Activated CD4-positive, alpha-beta T cell treated with anti-CD3 and anti-CD28 coated beads, Interleukin-2, amount 10 ng/mL, durations not matched to agents 24 days and 14 days (primary cell): ENCODE results near the gene VEPH1. TPM values are rescaled to one million over a fixed set of nuclear protein-coding genes. Genes with fewer than 3 reads are reported as not detected.
"Not testable (repeated sequence)": the region's sequence is repeated elsewhere in the genome, so short reads cannot be mapped to it uniquely, and the experiment has no call there.

Experiments
- DNase-seq: peaks from one replicate; pipeline ENCODE4 v3.0.0; 2022
- H3K27ac Mint-ChIP-seq: one replicate; pipeline ENCODE4 v1.8.0; 2022; ENCODE audit warnings: mild to moderate bottlenecking, mixed read lengths
- H3K27me3 Mint-ChIP-seq: one replicate; pipeline ENCODE4 v1.8.0; 2022; ENCODE audit warnings: mixed read lengths
- H3K36me3 Mint-ChIP-seq: one replicate; pipeline ENCODE4 v1.8.0; 2022; ENCODE audit warnings: low read depth, mild to moderate bottlenecking, mixed read lengths
- H3K4me1 Mint-ChIP-seq: one replicate; pipeline ENCODE4 v1.8.0; 2021; ENCODE audit warnings: mixed read lengths
- H3K4me3 Mint-ChIP-seq: one replicate; pipeline ENCODE4 v1.8.0; 2022; ENCODE audit warnings: mild to moderate bottlenecking, moderate library complexity, mixed read lengths
- H3K9me3 Mint-ChIP-seq: one replicate; pipeline ENCODE4 v1.8.0; 2021; ENCODE audit warnings: mixed read lengths
- intact Hi-C: fragments of 100-400 bp; cut with micrococcal nuclease; formaldehyde crosslinking; loops from one replicate; pipeline ENCODE4 v1.15.1; 2023
- total RNA-seq: library from RNA; stranded (reverse); gene quantifications from 2 replicates; pipeline ENCODE4 v1.2.3, GENCODE V29; 2022

VEPH1 gene
- total RNA-seq, 1 donor from 2014 or later = not detected

- Mint-ChIP-seq H3K27me3 (no peaks in the 10 kb centered on the region), H3K27ac (no peak overlapping the region), H3K4me1 (no peaks in the 10 kb centered on the region), H3K9me3 (peaks cover 3% of the 10 kb centered on the region), H3K4me3 (no peak overlapping the region), H3K36me3 (no peaks in the 10 kb centered on the region)
- no peak for DNase-seq
- intact Hi-C loops = no loop called here
These were observed 155.5 kb downstream of the VEPH1 start for GRCh38 chr3:157347577-157348303.

- Mint-ChIP-seq H3K4me3 (no peak overlapping the region), H3K27ac (no peak overlapping the region), H3K4me1 (no peaks in the 10 kb centered on the region), H3K27me3 (no peaks in the 10 kb centered on the region), H3K9me3 (no peaks in the 10 kb centered on the region), H3K36me3 (no peaks in the 10 kb centered on the region)
- no peak for DNase-seq
- intact Hi-C loops = no loop called here
These were observed 166.8 kb downstream of the VEPH1 start for GRCh38 chr3:157336252-157337009.

- no peaks in the 10 kb centered on the region for H3K27me3 Mint-ChIP-seq
- no peaks in the 10 kb centered on the region for H3K36me3 Mint-ChIP-seq
- no peaks in the 10 kb centered on the region for H3K4me1 Mint-ChIP-seq
- H3K9me3 Mint-ChIP-seq = no peaks in the 10 kb centered on the region
- H3K27ac Mint-ChIP-seq = no peak overlapping the region
- DNase-seq = no peak
- intact Hi-C loops = no loop called here
- no peak overlapping the region for H3K4me3 Mint-ChIP-seq
These were observed 167.8 kb downstream of the VEPH1 start for GRCh38 chr3:157335233-157336076.

DNA sequence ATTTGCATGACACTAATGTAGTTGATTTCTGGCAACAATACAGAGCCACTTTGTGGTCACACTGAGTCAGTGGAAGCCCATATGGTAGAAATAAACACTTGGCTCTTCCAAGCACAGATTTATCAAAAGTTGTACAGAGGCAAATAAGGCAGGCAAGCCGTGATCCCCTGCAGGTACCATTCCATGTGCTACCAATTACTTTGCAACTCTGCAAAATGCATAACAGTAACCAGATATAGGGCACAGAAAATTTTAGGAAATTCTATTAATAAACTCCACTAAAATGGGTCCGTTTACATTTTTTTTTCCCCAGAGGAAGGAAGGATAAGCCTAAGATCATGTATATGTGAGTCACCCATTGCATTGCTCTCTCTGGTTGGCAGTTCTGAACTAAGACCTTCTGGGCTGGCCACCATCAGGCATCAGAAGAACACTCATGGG, 169.6 kb downstream of the VEPH1 start:
- no peaks in the 10 kb centered on the region for H3K9me3 Mint-ChIP-seq
- no peaks in the 10 kb centered on the region for H3K27me3 Mint-ChIP-seq
- intact Hi-C loops = no loop called here
- no peak overlapping the region for H3K4me3 Mint-ChIP-seq
- DNase-seq = no peak
- no peaks in the 10 kb centered on the region for H3K4me1 Mint-ChIP-seq
- no peak overlapping the region for H3K27ac Mint-ChIP-seq
- no peaks in the 10 kb centered on the region for H3K36me3 Mint-ChIP-seq

- intact Hi-C loops = no loop called here
- no peaks in the 10 kb centered on the region for H3K9me3 Mint-ChIP-seq
These were observed 173.0 kb downstream of the VEPH1 start for GRCh38 chr3:157330206-157330605.

DNA sequence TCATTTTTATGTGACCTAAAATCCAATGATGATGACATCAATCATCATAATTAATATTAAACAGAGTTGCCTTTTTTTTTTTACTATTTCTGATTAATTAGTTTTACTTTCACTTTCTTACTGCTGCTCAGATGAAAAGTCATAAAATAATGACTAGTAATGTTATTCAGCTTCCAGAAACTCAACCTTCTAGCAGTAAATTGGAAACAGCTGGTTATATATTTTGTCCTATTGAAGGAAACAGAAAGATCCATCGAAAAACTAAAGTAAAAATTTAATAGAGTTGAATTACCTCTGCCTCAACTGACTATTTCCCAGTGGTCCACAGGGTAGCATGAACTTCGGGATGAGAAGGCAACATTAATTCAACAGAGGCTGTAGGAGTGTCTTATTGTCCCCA, 173.7 kb downstream of the VEPH1 start:
- no peaks in the 10 kb centered on the region for H3K27me3 Mint-ChIP-seq
- no peaks in the 10 kb centered on the region for H3K36me3 Mint-ChIP-seq
- DNase-seq = no peak
- H3K4me3 Mint-ChIP-seq = no peak overlapping the region
- intact Hi-C loops = no loop called here
- H3K27ac Mint-ChIP-seq = no peak overlapping the region
- no peaks in the 10 kb centered on the region for H3K4me1 Mint-ChIP-seq
- no peaks in the 10 kb centered on the region for H3K9me3 Mint-ChIP-seq

More at GRCh38 chr3:157330206-157330605, 173.0 kb downstream of the VEPH1 start:
- no peak overlapping the region for H3K27ac Mint-ChIP-seq
- H3K4me3 Mint-ChIP-seq = no peak overlapping the region
- no peak for DNase-seq
- no peaks in the 10 kb centered on the region for H3K4me1 Mint-ChIP-seq
- H3K36me3 Mint-ChIP-seq = no peaks in the 10 kb centered on the region
- H3K27me3 Mint-ChIP-seq = no peaks in the 10 kb centered on the region

GRCh38 chr3:157327837-157328236, 175.4 kb downstream of the VEPH1 start:
- no peak for DNase-seq
- H3K27ac Mint-ChIP-seq = no peak overlapping the region
- intact Hi-C loops = no loop called here
- no peaks in the 10 kb centered on the region for H3K36me3 Mint-ChIP-seq
- H3K4me1 Mint-ChIP-seq = no peaks in the 10 kb centered on the region
- H3K4me3 Mint-ChIP-seq = no peak overlapping the region
- no peaks in the 10 kb centered on the region for H3K9me3 Mint-ChIP-seq
- no peaks in the 10 kb centered on the region for H3K27me3 Mint-ChIP-seq

DNA sequence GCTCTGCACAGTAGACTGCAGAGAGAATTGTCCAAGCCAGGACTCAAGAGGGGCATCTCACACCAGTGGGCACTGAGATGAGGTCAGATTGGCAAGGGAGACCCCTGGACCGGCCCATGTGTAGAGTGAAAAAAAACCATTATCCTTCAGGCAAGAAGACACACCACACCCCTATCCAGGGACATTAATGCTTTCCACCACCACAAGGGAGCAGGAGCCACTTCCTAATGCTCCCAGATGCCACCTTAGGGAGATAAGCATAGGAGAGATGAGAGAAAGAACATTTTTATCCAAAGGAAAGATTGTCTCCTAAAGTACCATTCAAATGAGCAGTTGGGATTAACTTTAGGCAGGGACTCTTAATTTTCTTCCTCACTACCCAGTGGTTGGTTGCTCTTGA, 176.2 kb downstream of the VEPH1 start:
- intact Hi-C loops = no loop called here
- no peaks in the 10 kb centered on the region for H3K27me3 Mint-ChIP-seq
- H3K9me3 Mint-ChIP-seq = no peaks in the 10 kb centered on the region
- no peak for DNase-seq
- no peaks in the 10 kb centered on the region for H3K36me3 Mint-ChIP-seq
- no peak overlapping the region for H3K27ac Mint-ChIP-seq
- H3K4me1 Mint-ChIP-seq = no peaks in the 10 kb centered on the region
- H3K4me3 Mint-ChIP-seq = no peak overlapping the region

DNA sequence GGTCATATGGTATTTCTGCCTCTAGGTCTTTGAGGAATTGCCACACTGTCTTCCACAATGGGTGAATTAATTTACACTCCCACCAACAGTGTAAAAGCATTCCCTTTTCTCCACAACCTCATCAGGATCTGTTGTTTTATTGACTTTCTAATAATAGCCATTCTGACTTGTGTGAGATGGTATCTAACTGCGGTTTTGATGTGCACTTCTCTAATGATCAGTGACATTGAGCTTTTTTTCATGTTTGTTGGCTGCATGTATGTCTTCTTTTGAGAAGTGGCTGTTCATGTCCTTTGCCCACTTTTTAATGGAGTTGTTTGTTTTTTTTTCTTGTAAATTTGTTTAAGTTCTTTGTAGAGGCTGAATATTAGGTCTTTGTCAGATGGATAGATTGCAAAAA, 178.3 kb downstream of the VEPH1 start:
- H3K4me1 Mint-ChIP-seq, H3K27me3 Mint-ChIP-seq, intact Hi-C loops, H3K27ac Mint-ChIP-seq, H3K9me3 Mint-ChIP-seq, DNase-seq, H3K4me3 Mint-ChIP-seq, H3K36me3 Mint-ChIP-seq: not testable (repeated sequence)

DNA sequence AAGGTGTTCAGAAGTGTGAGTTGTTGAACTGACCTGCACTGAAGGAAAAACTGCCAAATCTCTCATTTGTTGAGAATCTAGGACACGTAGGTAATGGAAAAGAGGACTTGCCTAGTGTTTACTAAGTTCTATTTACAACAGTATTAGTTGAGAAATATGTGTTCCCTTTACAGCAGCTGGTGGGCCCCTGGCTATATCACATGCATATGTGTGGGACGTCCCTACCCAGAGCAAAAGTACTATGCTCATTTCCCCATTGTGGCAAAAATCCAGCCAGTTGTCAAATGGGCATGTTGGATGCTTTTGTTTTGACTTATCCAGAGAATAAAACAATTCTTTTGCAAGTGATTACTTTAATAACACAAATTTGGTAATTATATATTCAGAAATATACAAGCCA, 179.9 kb downstream of the VEPH1 start:
- Mint-ChIP-seq H3K27ac (no peak overlapping the region), H3K27me3 (no peaks in the 10 kb centered on the region), H3K36me3 (no peaks in the 10 kb centered on the region), H3K4me1 (no peaks in the 10 kb centered on the region), H3K4me3 (no peak overlapping the region), H3K9me3 (no peaks in the 10 kb centered on the region)
- DNase-seq = no peak
- intact Hi-C loops = no loop called here

- H3K4me3 Mint-ChIP-seq = no peak overlapping the region
- H3K36me3 Mint-ChIP-seq = no peaks in the 10 kb centered on the region
- intact Hi-C loops = no loop called here
- H3K4me1 Mint-ChIP-seq = no peaks in the 10 kb centered on the region
- no peaks in the 10 kb centered on the region for H3K27me3 Mint-ChIP-seq
- no peak for DNase-seq
- H3K27ac Mint-ChIP-seq = no peak overlapping the region
- no peaks in the 10 kb centered on the region for H3K9me3 Mint-ChIP-seq
These were observed 183.5 kb downstream of the VEPH1 start for GRCh38 chr3:157319672-157320071.

DNA sequence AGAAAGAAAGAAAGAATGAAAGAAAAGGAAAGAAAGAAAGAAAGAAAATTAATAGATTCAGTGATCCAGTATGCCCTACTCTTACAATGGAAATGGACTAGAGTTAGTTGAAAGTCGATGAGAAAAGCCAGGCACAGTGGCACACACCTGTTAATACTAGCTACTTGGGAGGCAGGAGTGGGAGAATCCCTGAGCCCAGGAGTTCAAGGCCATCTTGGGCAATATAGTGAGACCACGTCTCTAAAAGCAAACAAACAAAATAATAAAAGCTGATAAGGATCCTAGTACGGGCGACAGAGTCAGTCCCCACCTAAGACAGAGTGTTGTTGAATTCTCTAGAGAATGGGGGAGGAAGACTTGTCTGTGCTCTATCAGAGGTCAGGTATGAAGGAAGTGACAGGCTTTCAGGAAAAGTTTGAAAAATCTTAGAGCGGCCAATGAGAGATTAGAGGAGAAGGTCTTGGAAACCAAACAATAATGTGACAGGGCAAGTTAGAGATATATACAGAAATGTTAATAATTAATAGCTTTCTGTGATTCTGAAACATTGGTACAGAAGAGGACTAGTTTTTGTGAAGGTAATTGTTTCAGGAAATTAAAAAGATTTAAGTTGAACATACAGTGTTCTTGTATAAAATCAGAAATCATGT, 184.5 kb downstream of the VEPH1 start:
- DNase-seq = no peak
- Mint-ChIP-seq H3K27ac (no peak overlapping the region), H3K4me3 (no peak overlapping the region), H3K27me3 (no peaks in the 10 kb centered on the region), H3K36me3 (no peaks in the 10 kb centered on the region), H3K4me1 (no peaks in the 10 kb centered on the region), H3K9me3 (no peaks in the 10 kb centered on the region)
- intact Hi-C loops = no loop called here

GRCh38 chr3:157317895-157318294, 185.3 kb downstream of the VEPH1 start:
- intact Hi-C loops = no loop called here
- no peak overlapping the region for H3K27ac Mint-ChIP-seq
- no peaks in the 10 kb centered on the region for H3K36me3 Mint-ChIP-seq
- H3K4me1 Mint-ChIP-seq = no peaks in the 10 kb centered on the region
- H3K9me3 Mint-ChIP-seq = no peaks in the 10 kb centered on the region
- no peaks in the 10 kb centered on the region for H3K27me3 Mint-ChIP-seq
- DNase-seq = no peak
- H3K4me3 Mint-ChIP-seq = no peak overlapping the region
